ENCODE measurements around the gene CACNG7.
"Not testable (repeated sequence)": the region's sequence is repeated elsewhere in the genome, so short reads cannot be mapped to it uniquely, and the experiment has no call there.

CACNG7 gene

DNA sequence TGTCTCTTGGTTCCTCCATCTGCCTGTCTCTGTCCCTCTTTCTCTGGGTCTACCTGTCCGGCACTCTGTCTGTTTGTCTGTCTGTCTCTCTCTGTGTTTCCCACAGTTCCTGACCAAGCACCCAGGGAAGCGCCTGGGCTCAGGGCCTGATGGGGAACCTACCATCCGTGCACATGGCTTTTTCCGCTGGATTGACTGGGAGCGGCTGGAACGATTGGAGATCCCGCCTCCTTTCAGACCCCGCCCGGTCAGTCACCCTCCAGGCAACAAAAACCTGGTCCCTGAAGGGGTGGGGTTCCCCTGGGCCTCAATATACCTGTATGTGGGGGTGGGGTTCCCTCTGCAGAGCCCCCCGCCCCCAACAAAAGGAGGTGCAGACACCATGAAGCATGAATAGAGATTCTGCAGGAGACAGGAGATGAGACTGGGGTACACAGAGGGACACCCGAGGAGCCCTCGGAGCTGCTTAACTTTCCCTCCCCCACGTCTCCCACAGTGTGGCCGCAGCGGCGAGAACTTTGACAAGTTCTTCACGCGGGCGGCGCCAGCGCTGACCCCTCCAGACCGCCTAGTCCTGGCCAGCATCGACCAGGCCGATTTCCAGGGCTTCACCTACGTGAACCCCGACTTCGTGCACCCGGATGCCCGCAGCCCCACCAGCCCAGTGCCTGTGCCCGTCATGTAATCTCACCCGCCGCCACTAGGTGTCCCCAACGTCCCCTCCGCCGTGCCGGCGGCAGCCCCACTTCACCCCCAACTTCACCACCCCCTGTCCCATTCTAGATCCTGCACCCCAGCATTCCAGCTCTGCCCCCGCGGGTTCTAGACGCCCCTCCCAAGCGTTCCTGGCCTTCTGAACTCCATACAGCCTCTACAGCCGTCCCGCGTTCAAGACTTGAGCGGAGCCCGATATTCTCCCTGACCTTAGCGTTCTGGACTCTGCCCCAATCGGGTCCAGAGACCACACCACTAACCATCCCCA lies 2.6 kb upstream of the CACNG7 start:
- DNase-seq, result peak; percentile 56

GRCh38 chr19:53907193-53907581 lies 1.9 kb upstream of the CACNG7 start:
- no peak for DNase-seq

DNA sequence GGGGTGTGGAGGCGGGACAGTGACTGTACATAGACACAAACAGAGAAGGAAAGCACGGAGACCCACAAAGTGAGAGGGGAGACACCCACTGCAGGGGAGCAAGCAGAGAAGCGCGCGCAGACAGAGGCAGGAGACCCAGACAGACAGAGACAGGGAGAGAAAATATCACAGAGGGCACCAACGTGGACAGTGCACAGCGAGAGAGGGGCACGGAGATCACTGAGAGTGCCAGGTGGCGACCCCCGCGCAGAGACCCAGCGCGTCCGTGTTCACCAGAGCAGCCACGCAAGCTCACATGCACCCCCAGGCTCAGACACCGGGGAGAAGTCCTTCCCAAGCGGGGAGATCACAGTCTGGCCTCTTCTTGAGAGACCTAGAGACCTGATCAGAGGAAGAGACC lies 1.4 kb upstream of the CACNG7 start:
- no peak for DNase-seq

DNA sequence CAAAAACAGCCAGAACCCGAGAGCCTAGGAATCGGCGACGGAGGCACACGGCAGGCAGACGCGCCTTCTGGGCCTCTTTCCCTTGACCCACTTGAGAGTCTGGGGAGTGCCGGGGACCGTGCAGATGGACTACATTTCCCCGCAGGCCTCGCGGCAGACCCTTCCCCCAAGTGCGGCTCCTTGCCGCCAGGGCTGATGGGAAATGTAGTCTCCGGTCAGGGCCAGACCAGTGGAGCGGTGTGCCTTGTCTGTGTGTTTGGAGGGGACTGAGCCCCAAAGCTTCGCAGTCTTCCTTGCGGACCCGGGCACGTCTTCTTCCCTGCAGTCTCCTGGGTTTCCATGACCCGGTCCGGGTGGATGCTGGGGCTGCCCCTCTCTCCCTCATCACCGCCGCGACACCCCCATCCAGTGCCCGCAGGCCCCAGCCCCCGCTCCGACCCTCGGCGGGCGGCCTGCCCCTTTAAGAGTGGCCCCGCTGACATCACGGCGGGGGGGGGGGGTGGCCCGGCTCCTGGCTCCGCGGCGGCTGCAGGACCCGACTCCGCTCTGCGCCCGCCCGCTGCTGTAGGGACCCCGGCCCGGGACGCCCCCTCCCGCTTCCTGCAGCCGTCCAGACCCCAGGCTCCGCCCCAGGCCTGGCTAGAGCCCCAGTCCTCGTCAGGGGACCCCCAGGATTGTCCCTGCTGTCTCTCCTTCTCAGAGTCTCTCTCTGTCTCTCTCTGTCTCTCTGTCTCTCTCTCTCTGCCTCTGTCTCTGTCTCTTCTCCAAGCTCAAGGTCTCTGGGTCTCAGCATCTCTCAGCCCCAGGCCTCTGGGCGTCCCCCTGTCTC lies 758 bp upstream of the CACNG7 start:
- DNase-seq, result peak; percentile 58

DNA sequence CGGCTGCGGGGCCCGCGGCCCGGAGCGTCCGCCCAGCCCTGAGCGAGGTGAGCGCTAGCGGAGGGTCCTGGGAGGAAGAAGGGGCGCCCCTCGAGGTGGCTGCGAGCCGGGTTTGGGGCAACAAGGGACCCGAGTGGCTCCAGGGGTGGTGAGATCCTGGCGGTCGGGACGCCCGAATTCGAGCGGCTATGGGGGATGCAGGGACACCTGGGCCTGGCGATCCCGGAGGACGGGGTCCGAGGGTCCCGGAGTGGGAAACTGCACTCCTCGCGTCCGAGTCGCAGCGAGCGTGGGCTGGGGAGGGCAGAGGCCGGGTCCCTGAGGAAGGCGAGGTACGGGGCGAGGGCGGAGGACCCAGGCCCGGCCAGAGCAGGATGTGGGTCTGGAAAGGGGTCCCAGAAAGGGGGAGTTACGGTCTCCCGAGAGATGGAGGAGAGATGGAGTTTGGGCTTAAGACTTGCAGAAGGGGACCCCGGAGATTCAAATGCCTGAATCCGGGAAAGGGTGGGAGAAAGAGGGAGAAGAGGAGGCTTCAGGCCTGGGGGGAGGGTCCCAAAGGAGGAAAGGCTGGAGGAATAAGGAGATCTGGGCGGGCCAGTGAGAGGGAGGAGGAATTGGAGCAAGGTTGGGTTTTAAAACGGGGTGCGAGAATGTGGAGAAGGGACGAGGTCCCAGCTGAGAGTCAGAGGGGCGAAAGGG lies 542 bp downstream of the CACNG7 start:
- DNase-seq, result no peak

GRCh38 chr19:53910170-53910518 lies 1.1 kb downstream of the CACNG7 start:
- no peak for DNase-seq

GRCh38 chr19:53912653-53913052 lies 3.6 kb downstream of the CACNG7 start:
- no peak for DNase-seq

DNA sequence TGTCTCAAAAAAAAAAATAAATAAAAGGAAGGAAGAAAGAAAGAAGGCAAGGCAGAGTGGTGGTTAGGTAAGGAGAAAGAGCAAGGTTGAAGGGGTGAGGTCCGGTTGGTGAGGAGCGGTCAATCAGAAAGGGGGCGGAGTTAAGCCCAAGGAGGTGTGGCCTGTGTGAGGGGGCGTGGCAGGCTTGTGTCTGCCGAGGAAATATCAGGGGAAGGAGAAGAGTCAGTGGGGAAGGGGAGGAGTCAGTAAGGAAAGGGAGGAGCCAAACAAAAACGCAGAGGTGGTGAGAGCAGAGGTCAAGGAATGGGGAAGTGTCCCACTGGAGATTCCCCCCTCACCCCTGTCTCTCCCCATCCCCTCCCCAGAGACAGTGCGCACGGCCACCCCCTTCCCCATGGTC lies 5.9 kb downstream of the CACNG7 start:
- DNase-seq, result no peak

DNA sequence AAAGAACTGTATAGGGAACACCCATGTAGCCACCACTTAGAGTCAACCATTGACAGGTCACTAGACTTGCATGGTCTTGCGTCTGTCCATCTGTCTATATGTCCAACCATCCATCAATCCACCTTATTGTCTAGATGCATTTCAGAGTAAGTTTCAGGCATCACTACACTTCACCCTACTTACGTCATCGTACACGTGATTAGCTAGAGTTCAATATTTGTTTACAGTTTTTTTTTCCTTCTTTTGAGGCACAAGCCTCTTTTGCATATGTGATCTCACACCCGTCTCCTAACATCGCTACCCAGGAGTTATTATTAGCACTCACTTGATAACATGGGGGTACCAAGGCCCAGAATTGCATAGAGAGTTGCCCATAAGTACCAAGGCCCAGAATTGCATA lies 6.9 kb downstream of the CACNG7 start:
- no peak for DNase-seq

DNA sequence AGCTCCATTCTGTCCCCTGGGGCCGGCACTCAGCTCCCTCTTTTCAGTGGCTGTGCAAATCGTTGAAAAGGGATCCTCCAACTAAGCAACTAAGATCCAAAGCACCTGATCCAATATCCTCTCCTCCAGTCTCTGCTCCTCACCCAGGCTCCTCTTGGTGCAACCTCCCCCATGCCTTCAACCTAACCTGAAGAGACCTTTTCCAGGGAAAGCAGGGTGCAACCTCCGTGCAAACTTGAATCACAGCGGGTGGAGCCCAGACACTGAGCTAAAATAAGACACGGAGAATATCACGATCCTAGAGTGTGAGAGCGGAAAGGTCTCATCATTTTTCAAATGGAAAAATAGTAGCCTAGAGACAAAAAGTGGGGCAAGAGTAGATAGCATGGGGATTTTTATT lies 8.3 kb downstream of the CACNG7 start:
- DNase-seq, result no peak

DNA sequence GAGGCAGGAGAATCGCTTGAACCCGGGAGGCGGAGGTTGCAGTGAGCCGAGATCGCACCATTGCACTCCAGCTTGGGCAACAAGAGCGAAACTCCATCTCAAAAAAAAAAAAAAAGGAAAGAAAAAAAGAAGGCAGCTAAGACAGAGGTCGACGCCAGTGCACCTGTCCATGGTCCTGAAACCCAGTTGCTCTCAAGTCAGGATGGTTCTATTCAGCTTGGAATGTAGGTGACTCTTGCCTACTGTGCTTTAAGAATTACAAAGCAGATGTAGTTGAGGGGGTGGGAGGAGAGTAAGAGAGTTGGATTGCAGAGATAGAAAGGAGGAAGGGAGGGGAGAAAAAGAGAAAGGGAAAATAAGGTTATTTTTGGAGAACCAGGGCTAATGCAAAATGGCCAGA lies 18.7 kb downstream of the CACNG7 start:
- no peak for DNase-seq

GRCh38 chr19:53936029-53936428 lies 27.0 kb downstream of the CACNG7 start:
- no peak for DNase-seq

DNA sequence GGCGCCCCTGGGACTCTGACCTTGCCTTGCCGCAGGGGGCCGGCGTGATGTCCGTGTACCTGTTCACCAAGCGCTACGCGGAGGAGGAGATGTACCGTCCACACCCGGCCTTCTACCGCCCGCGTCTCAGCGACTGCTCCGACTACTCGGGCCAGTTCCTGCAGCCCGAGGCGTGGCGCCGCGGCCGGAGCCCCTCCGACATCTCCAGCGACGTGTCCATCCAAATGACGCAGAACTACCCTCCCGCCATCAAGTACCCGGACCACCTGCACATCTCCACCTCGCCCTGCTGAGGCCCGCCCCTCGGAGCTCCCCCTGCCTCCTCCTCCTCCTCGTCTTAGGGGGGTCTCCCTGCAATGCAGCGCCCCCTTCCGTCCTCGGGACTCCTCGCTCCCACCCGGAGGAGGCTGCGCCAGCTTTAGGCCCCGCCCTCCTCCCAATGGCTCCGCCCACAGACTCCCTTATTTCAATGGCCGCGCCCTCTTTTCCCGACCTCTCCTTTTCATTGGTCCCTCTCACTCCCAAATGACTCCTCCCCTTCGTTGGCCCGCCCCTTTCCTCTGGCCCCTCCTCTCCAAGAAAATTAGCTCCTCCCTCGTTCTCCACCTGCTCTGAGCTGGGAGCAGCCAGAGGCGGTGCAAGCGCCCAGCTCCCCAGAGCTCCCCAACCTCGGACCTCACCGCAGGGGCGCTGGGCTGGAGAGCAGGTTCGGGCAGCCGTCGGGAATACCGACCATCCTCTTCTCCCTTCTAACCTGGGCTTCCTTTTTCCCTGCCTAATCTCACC lies 33.1 kb downstream of the CACNG7 start:
- no peak for DNase-seq

GRCh38 chr19:53944416-53944815 lies 35.3 kb downstream of the CACNG7 start:
- DNase-seq, result no peak

GRCh38 chr19:53944933-53945332 lies 35.9 kb downstream of the CACNG7 start:
- DNase-seq, result no peak

DNA sequence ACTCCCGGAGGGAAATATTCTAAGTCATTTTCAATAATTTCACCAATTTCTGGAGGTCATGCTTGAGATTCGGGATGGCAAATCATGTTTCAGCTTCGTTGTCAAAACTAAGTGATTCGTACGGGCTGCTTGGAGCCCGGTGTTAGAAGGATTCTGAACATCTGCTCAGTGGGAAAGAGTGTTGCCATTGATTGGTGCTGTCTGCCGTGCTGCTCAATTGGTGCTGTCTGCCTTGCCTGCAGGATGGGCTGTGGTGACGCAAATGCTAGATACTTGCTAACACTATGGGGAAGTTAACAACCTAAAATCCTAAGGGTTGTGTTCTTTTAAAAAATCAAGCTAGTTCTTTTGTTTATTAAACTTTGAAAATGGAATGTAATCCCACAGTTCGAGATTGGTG lies 36.4 kb downstream of the CACNG7 start:
- no peak for DNase-seq

DNA sequence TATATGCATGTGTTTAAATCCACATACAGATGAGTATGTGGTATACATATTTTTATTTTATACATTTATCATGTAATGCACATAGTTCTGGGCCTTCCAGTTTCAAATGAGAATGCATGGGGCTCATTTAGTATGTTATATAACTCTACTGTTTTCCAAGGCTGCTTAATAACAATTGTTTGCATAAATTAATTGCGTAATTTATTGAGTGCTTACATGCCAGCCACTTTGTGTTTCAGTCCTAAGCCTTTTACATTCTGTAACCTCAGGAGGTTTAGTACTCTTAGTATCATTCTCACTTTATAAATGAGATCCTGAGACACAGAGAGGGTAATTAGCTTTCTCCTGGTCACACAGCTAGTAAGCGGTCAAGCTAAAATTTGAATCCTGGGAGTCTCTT lies 36.9 kb downstream of the CACNG7 start:
- DNase-seq, result no peak

- DNase-seq, result no peak
Observed at GRCh38 chr19:53947624-53948023, 38.5 kb downstream of the CACNG7 start.

- not testable (repeated sequence) for DNase-seq
Observed at GRCh38 chr19:53948611-53949010, 39.5 kb downstream of the CACNG7 start.

- DNase-seq, result no peak
Observed at GRCh38 chr19:53951436-53951835, 42.4 kb downstream of the CACNG7 start.

DNA sequence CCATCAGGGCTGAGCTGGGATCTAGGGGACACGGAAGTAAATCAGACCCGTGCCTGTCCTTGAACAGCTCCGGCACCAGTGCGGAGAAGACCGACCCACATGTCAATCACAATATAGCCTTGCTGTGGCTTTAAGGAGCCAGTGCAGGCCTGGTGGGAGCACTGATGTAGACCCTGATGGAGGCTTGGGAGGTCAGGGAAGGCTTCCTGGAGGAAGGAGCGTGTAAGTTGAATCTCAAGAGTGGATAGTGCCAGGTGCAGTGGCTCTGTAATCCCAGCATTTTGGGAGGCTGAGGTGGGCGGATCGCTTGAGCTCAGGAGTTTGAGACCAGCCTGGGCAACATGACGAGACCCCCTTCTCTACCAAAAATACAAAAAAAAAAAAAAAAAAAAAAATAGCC lies 42.9 kb downstream of the CACNG7 start:
- DNase-seq, result no peak

DNA sequence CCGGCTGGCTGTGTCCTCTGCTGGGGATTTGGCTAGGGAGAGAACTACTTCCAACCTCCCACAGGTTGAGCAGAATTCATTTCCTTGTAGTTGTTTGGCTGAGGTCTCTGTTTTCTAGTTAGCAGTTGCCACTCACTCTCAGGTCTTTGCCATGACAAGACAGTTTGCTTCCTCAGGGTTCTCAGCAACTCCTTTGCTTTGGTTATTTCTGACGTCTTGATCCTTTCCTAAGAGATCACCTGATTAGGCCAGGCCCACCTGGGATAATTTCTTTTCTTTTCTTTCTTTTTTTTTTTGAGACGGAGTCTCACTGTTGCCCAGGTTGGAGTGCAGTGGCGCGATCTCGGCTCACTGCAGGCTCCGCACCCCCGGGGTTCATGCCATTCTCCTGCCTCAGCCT lies 44.3 kb downstream of the CACNG7 start:
- DNase-seq, result no peak

Measured in right forelimb (tissue), 1 donor.